AG04450 (cell line): ENCODE measurements around the gene TAS1R3. TPM values are rescaled to one million over a fixed set of nuclear protein-coding genes. Genes with fewer than 3 reads are reported as not detected.
"Not testable (repeated sequence)": the region's sequence is repeated elsewhere in the genome, so short reads cannot be mapped to it uniquely, and the experiment has no call there.

ENCODE experiments used
- CTCF ChIA-PET: fragments of 300-600, 350-600 bp; formaldehyde crosslinking; extraction: SDS; loops from one replicate; lab custom pipeline; 2022; ENCODE audit warnings: antibody characterized with exemption, inconsistent platforms; lab: Charles Lee
- POLR2A ChIA-PET: fragments of 350-600 bp; formaldehyde crosslinking; extraction: SDS; loops from one replicate; lab custom pipeline; 2021; ENCODE audit warnings: antibody characterized with exemption, inconsistent platforms; lab: Yijun Ruan, JAX
- DNase-seq: peaks from one replicate; pipeline ENCODE4 v3.0.0-alpha.2; 2011; ENCODE audit warnings: low read depth, low spot score
- H3K27ac ChIP-seq: one replicate; pipeline ENCODE4 v1.5.1; 2012; ENCODE audit warnings: low read depth, low read length, control low read depth
- H3K27me3 ChIP-seq: one replicate; pipeline ENCODE4 v1.6.0; 2012; ENCODE audit warnings: low read length; ENCODE audit not compliant: control insufficient read depth, insufficient read depth
- H3K4me3 ChIP-seq: 2 replicates; pipeline ENCODE4 v1.5.1; 2011; ENCODE audit warnings: mild to moderate bottlenecking, low read depth, low read length, control low read depth
- H3K9me3 ChIP-seq: 2 replicates; pipeline ENCODE4 v1.5.1; 2012; ENCODE audit warnings: low read length; ENCODE audit not compliant: control insufficient read depth, insufficient read depth
- CTCF ChIP-seq: IDR thresholded peaks from 2 replicates; pipeline ENCODE4 v1.5.1; 2011; ENCODE audit warnings: low read depth, low read length, control low read depth, inconsistent platforms
- polyA plus RNA-seq: library from polyadenylated mRNA; depleted of rRNA; stranded (reverse); fragments of >200 nt; gene quantifications from 2 replicates; pipeline ENCODE4 v1.2.3, GENCODE V29; 2011

TAS1R3 gene
- polyA plus RNA-seq, 1 experiment = 0.10 TPM

GRCh38 chr1:1313500-1314236 lies 17.4 kb upstream of the TAS1R3 start:
- no peak for TF ChIP-seq CTCF
- ChIA-PET CTCF (no interaction called here), POLR2A (no interaction called here)
- no peak overlapping the region for H3K4me3 ChIP-seq
- no peaks in the 10 kb centered on the region for H3K9me3 ChIP-seq
- DNase-seq = no peak
- H3K27me3 ChIP-seq = no peaks in the 10 kb centered on the region
- no peak overlapping the region for H3K27ac ChIP-seq

- no peak for DNase-seq
- TF ChIP-seq CTCF = no peak
- no peak overlapping the region for H3K27ac ChIP-seq
- H3K9me3 ChIP-seq = no peaks in the 10 kb centered on the region; the same call in 1 of the 2 replicates
- ChIA-PET CTCF (no interaction called here), POLR2A (no interaction called here)
- H3K27me3 ChIP-seq = no peaks in the 10 kb centered on the region
- H3K4me3 ChIP-seq = no peak overlapping the region
Measured at GRCh38 chr1:1314237-1314586, 16.9 kb upstream of the TAS1R3 start.

GRCh38 chr1:1314678-1315335 lies 16.3 kb upstream of the TAS1R3 start:
- Histone ChIP-seq H3K9me3 (no peaks in the 10 kb centered on the region; the same call in 1 of the 2 replicates), H3K27me3 (no peaks in the 10 kb centered on the region), H3K27ac (no peak overlapping the region), H3K4me3 (no peak overlapping the region)
- CTCF ChIA-PET = no interaction called here
- no peak for DNase-seq
- no peak for TF ChIP-seq CTCF
- POLR2A ChIA-PET = no interaction called here

GRCh38 chr1:1315435-1315954 lies 15.6 kb upstream of the TAS1R3 start:
- ChIA-PET CTCF (interaction anchor here (0.6 kb wide), 1 partner anchor 194 kb away, joined by 3 read pairs; no protein-coding TSS in a partner anchor), POLR2A (no interaction called here)
- TF ChIP-seq CTCF = no peak
- no peaks in the 10 kb centered on the region for H3K27me3 ChIP-seq
- no peaks in the 10 kb centered on the region; the same call in 1 of the 2 replicates for H3K9me3 ChIP-seq
- no peak for DNase-seq
- no peak overlapping the region for H3K27ac ChIP-seq
- no peak overlapping the region for H3K4me3 ChIP-seq

DNA sequence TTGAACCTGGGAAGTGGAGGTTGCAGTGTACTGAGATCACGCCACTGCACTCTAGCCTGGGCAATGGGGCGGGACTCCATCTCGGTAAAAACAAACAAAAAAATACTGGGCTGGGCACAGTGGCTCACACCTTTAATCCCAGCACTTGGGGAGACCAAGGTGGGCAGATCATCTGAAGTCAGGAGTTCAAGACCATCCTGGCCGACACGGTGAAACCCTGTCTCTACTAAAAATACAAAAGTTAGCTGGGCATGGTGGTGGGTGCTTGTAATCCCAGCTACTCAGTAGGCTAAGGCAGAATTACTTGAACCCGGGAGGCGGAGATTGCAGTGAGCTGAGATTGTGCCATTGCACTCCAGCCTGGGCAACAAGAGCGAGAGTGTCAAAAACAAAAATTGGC lies 14.9 kb upstream of the TAS1R3 start:
- POLR2A ChIA-PET, H3K27ac ChIP-seq, CTCF ChIA-PET, H3K9me3 ChIP-seq, DNase-seq, H3K27me3 ChIP-seq, H3K4me3 ChIP-seq: not testable (repeated sequence)
